D721Med (cell line): Measurements from ENCODE around the gene AATK.

Source experiments
- DNase-seq: peaks from one replicate; pipeline ENCODE4 v3.0.0; 2011; ENCODE audit warnings: low spot score; ENCODE audit not compliant: insufficient read length
- FAIRE-seq: peaks from 2 replicates; lab custom pipeline; 2011; peaks lifted over from hg19 to GRCh38; lab: Jason Lieb, UNC
- CTCF ChIP-seq: IDR thresholded peaks from 2 replicates; pipeline ENCODE4 v1.5.1; 2012; ENCODE audit warnings: mild to moderate bottlenecking, control low read depth; ENCODE audit not compliant: insufficient read depth; ENCODE audit errors: missing control alignments

Gene AATK

DNA sequence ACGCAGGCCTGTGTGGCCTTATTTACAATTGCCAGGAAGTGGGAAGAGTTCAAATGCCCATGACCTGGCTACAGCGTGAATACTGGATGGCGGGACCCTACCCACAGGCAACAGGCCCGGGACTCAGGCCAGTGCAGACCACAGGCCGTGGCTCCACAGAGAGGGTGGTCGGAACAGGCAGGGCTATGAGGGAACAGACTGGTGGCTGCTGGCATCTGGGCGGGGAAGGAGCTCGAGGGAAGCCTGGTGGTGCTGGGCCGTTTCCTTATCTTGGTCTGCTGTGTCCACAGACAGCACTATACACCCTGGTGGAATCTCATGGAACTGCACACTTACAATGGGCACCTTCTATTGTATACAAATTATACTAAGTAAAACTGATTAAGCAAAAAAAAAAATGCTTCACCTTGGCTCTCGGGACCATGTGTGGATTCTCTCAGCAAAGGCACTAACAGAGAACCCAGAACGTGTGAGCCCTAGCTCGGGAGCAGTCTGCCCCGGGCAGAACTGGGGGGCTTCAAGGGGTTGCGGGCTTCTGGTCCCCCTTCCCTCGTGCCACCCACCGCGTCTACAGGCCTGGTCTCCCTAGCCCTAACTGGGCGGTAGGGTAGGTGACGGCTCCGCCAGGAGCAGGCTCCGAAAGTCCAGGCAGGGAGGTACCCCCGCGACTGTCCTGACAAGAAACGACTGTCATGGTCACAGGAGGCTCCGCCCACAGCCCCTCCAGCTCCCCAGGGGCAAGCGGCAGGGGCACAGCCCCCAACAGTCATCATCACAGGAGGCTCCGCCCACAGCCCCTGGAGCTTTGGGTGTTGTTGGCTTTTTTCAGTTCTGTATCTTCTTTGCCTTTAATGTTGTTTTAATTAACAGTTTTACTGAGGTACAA, 34.9 kb upstream of the AATK start:
- TF ChIP-seq CTCF, result peak; percentile 59
- FAIRE-seq, result no peak
- no peak for DNase-seq

DNA sequence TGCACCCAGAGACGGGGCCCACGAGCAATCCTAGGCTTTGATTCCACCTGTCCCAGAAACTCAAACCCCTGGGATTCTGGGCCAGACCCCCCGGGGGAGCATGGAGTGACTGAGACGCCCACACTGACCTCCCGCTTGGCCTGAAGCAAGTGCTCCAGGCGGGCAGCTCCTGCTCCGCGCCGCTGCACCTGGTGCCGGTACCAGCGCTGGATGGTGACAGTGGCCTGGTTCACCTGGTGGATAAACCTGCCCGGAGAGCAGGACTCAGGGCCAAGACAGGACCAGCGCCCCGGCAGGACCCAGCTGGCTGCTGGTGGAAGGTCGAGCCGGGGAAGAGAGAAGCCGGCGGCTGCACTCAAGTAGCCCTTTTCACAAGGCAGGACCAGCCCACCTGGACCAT, 34.2 kb upstream of the AATK start:
- FAIRE-seq (no peak), DNase-seq (no peak)
- no peak for TF ChIP-seq CTCF

GRCh38 chr17:81199482-81199830, 33.4 kb upstream of the AATK start:
- FAIRE-seq (no peak), DNase-seq (no peak)
- no peak for TF ChIP-seq CTCF

DNA sequence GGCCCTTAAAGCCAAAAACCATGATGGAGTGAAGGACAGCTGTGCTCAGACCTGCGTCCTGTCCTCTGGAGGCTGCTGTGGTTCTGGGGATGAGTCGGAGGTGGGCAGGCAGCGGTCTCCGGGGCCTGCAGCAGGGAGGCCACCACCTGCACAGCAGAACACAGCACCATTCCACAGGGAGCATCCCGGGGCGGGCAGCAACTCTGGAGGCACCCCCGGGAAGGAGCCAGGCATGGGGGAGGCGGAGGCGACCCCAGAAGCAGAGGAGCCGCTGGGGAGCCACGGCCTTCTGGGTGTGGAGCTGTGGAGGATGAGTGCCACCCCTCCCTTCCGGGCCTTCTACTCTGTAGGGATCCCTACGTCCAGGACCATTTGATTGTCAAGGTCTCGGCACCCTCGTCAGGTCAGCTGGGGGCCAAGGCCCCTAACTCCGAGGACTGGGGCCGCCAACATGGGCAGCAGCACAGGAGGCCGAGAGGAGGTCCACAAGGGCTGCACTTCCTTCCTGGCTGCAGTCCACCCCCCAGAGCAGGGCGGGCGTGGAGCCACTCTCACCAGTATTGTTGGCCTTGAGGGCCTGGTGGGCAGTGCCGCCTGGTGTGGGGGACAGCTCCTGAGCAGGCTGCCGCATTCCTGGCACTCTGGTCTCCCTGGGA, 32.9 kb upstream of the AATK start:
- FAIRE-seq, result no peak
- TF ChIP-seq CTCF, result no peak
- DNase-seq, result no peak

DNA sequence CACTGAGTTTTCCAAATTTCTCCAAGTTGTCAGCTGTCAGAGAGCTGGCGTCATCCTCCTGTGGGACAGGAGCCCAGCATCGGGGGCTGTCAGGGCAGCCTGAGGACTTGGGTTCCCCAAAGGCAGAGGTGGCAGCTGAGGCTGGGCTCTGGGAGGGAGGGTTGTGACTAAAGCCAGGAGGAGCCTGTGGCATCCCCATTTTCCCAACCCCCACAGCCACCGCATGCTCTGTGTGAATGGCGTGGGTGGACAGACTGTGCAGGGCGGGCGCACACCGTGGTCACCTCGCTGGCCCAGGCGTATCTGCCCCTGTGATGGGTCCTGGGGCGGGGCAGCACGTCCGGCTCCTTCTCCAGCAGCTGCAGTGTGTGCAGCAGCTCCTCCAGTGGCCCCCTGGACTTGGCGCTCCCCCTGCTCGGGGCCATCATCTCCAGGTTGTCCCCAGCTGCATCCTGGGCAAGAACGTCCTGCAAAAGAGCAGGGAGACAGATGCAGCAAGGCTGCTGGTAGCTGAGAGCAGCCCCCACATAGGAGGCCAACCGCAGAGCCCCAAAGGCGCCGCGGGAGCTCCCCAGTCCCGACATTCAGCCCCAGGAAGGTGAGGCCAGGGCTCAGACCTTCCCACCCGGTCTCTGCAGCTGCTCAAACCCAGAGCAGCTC, 31.9 kb upstream of the AATK start:
- no peak for FAIRE-seq
- no peak for TF ChIP-seq CTCF

DNA sequence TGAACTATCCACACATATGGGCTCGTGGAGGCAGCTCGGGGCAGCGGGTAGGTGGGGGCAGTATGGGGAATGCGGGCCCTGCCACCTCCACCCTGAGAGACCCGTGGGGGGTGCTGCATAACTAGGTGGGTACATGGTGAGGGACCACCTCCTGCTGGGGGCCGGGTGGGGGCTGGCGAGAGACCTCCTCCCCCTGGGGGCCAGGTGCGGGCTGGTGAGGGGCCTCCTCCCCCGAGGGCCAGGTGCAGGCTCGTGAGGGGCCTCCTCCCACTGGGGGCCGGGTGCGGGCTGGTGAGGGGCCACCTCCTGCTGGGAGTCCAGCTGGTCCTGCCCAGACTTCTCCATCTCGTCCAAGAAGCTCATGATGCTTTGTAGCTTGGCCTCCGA, 31.4 kb upstream of the AATK start:
- FAIRE-seq (no peak), DNase-seq (no peak)
- no peak for TF ChIP-seq CTCF

More for the DNA sequence above, 31.9 kb upstream of the AATK start:
- no peak for DNase-seq
